Measurements from ENCODE around the gene OLFM1. TPM values are rescaled to one million over a fixed set of nuclear protein-coding genes. Genes with fewer than 3 reads are reported as not detected.

OLFM1 gene
- total RNA-seq, 1 donor from 2014 or later = 26.0 TPM

GRCh38 chr9:135040892-135041291 lies 46.6 kb upstream of the OLFM1 start:
- no peak for TF ChIP-seq CTCF (IDR thresholded peaks at IDR 0.05)
- DNase-seq (peak; percentile 22), ATAC-seq (no peak)
- Histone ChIP-seq H3K36me3 (no peaks in the 10 kb centered on the region), H3K4me3 (no peak overlapping the region), H3K27me3 (peaks cover 7% of the 10 kb centered on the region), H3K4me1 (no peaks in the 10 kb centered on the region), H3K9me3 (no peaks in the 10 kb centered on the region), H3K27ac (no peak overlapping the region)
- intact Hi-C loops (cut with DNase I) = no loop called here

- intact Hi-C loops (cut with DNase I) = no loop called here
- Histone ChIP-seq H3K4me1 (no peaks in the 10 kb centered on the region), H3K9me3 (no peaks in the 10 kb centered on the region), H3K4me3 (no peak overlapping the region), H3K27me3 (peaks cover 7% of the 10 kb centered on the region), H3K36me3 (no peaks in the 10 kb centered on the region), H3K27ac (no peak overlapping the region)
- no peak for ATAC-seq
- peak; percentile 28 for DNase-seq
- no peak for TF ChIP-seq CTCF (IDR thresholded peaks at IDR 0.05)
Observed at GRCh38 chr9:135043345-135043744, 44.1 kb upstream of the OLFM1 start.

- Histone ChIP-seq H3K27me3 (peaks cover 5% of the 10 kb centered on the region), H3K9me3 (no peaks in the 10 kb centered on the region), H3K36me3 (no peaks in the 10 kb centered on the region), H3K27ac (no peak overlapping the region), H3K4me1 (no peaks in the 10 kb centered on the region), H3K4me3 (no peak overlapping the region)
- peak; percentile 44 for DNase-seq
- no peak for TF ChIP-seq CTCF (IDR thresholded peaks at IDR 0.05)
- ATAC-seq = no peak
- intact Hi-C loops (cut with DNase I) = no loop called here
Observed at GRCh38 chr9:135045264-135045927, 42.1 kb upstream of the OLFM1 start.

- Histone ChIP-seq H3K27ac (no peak overlapping the region), H3K4me3 (no peak overlapping the region), H3K4me1 (no peaks in the 10 kb centered on the region), H3K36me3 (no peaks in the 10 kb centered on the region), H3K27me3 (peaks cover 4% of the 10 kb centered on the region), H3K9me3 (no peaks in the 10 kb centered on the region)
- ATAC-seq = no peak
- intact Hi-C loops (cut with DNase I) = no loop called here
- peak; percentile 52 for DNase-seq
- TF ChIP-seq CTCF (IDR thresholded peaks at IDR 0.05) = no peak
Observed at GRCh38 chr9:135045928-135046738, 41.3 kb upstream of the OLFM1 start.

- Histone ChIP-seq H3K4me1 (no peaks in the 10 kb centered on the region), H3K36me3 (no peaks in the 10 kb centered on the region), H3K9me3 (no peaks in the 10 kb centered on the region), H3K27me3 (peaks cover 4% of the 10 kb centered on the region), H3K4me3 (no peak overlapping the region), H3K27ac (no peak overlapping the region)
- DNase-seq (peak; percentile 66), ATAC-seq (peak; percentile 6)
- no peak for TF ChIP-seq CTCF (IDR thresholded peaks at IDR 0.05)
- intact Hi-C loops (cut with DNase I) = no loop called here
Observed at GRCh38 chr9:135046739-135047350, 40.6 kb upstream of the OLFM1 start.
